GM21423 (cell line): ENCODE data around the gene PEX11A.

ENCODE experiments used
- ATAC-seq: cut with Tn5 transposase; IDR thresholded peaks from one replicate; pipeline ENCODE4 v1.9.1; 2021; ENCODE audit warnings: mild to moderate bottlenecking, moderate library complexity; ENCODE audit not compliant: unreplicated experiment

The PEX11A gene

GRCh38 chr15:89631902-89632264, 58.7 kb downstream of the PEX11A start:
- no peak for ATAC-seq
